Measurements from ENCODE around the gene HSPA9. TPM values are rescaled to one million over a fixed set of nuclear protein-coding genes. Genes with fewer than 3 reads are reported as not detected.

HSPA9 gene
- total RNA-seq, 1 experiment from 2014 or later, result 414 TPM

DNA sequence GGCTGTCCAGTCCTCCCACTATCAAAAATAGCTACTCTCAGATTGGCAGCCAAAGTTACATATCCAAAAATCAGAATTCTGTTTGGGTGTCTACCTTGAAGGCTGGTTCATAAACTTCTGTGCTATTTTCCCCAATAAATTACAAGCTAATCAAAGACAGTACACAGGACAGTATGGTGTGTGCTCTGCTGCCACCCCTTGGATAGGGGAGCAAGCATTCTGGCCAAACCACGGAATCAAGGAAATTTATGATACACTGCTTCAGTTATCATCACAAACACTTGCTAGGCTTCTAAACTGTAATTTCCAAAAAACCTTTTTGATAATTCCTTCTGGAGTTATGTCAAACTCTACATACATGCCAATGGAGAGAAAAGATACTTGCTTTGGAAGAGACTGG is 48.0 kb downstream of the HSPA9 start:
- no peak for ATAC-seq
- POLR2A ChIA-PET, result no interaction called here
- Mint-ChIP-seq H3K9me3 (no peaks in the 10 kb centered on the region), H3K4me3 (no peak overlapping the region), H3K36me3 (peaks cover 2% of the 10 kb centered on the region), H3K4me1 (peaks cover 29% of the 10 kb centered on the region), H3K27ac (peak overlapping the region; percentile 96), H3K27me3 (ENCODE audit: low read depth) (no peaks in the 10 kb centered on the region)
- CTCF ChIA-PET, result interaction anchor here (0.9 to 3.8 kb wide), 6 partner anchors 9 to 175 kb away, joined by 3 to 23 read pairs (median 6); partner anchors contain the start of genes EGR1, ETF1 and KDM3B
- no peak for DNase-seq (ENCODE audit: low spot score)
- TF ChIP-seq, protein P1, sequence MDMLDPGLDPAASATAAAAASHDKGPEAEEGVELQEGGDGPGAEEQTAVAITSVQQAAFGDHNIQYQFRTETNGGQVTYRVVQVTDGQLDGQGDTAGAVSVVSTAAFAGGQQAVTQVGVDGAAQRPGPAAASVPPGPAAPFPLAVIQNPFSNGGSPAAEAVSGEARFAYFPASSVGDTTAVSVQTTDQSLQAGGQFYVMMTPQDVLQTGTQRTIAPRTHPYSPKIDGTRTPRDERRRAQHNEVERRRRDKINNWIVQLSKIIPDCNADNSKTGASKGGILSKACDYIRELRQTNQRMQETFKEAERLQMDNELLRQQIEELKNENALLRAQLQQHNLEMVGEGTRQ (CRISPR knock-in tag; IDR thresholded peaks at IDR 0.05), result no peak
- TF ChIP-seq KAT7 (CRISPR knock-in tag; IDR thresholded peaks at IDR 0.05; ENCODE audit: borderline replicate concordance) (no peak), ZNF671 (CRISPR knock-in tag; IDR thresholded peaks at IDR 0.05) (no peak), NFYB (CRISPR knock-in tag; conservative IDR thresholded peaks at IDR 0.05; ENCODE audit: low read depth) (no peak), NR1H2 (CRISPR knock-in tag; IDR thresholded peaks at IDR 0.05) (no peak), SMAD3 (CRISPR knock-in tag; IDR thresholded peaks at IDR 0.05; ENCODE audit: borderline replicate concordance) (no peak)
- TF ChIP-seq, protein P2, sequence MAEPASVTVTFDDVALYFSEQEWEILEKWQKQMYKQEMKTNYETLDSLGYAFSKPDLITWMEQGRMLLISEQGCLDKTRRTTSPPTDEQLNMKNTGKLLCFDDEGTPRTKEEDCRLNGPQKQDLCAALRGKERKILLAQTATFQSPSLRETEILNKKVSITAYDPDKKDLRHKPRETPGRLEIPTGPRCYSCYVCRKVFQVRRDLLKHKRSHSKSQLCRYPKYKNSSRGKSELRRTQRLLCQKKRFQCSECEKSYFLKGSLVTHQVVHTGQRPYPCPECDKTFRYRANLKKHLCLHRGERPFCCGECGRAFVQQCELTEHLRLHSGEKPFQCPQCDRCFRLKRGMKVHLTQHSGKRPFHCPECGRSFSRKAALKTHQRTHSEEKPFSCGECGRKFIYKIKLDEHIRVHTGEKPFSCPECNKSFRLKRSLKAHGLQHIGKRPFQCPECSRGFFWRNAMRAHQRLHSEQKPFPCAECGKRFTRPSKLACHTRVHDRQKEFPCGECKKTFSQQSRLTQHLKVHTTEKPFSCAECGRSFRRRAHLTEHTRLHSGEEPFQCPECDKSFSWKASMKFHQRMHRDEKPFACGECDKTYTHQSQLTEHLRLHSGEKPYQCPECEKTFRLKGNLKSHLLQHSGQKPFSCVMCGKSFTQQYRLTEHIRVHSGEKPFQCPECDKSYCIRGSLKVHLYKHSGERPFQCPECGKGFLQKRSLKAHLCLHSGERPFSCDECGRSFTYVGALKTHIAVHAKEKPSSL (CRISPR knock-in tag; conservative IDR thresholded peaks at IDR 0.05), result no peak

DNA sequence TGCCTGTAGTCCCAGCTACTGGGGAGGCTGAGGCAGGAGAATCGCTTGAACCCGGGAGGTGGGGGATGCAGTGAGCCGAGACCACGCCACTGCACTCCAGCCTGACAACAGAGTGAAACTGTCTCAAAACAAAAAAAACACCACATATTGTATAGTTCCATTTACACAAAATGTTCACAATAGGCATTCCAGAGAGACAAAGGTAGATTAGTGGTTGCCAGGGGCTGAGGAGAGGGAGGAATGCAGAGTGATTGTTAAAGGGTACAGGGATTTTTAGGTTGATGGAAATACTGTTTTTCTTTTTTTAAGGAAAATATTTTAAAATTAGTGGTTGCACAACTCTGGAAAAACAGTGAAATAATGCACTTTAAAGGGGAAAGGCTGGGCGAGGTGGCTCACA is 51.8 kb downstream of the HSPA9 start:
- ATAC-seq, result no peak
- ChIA-PET CTCF (no interaction called here), POLR2A (interaction anchor here (0.6 to 0.7 kb wide), 2 partner anchors 25 to 152 kb away, joined by 3 read pairs; no protein-coding TSS in a partner anchor)
- Mint-ChIP-seq H3K4me1 (peaks cover 9% of the 10 kb centered on the region), H3K36me3 (peaks cover 7% of the 10 kb centered on the region), H3K27ac (peak overlapping the region; percentile 52), H3K4me3 (no peak overlapping the region), H3K27me3 (ENCODE audit: low read depth) (no peaks in the 10 kb centered on the region), H3K9me3 (no peaks in the 10 kb centered on the region)
- no peak for DNase-seq (ENCODE audit: low spot score)
- no peak for TF ChIP-seq CREM (CRISPR knock-in tag; IDR thresholded peaks at IDR 0.05)
- TF ChIP-seq, protein P3, sequence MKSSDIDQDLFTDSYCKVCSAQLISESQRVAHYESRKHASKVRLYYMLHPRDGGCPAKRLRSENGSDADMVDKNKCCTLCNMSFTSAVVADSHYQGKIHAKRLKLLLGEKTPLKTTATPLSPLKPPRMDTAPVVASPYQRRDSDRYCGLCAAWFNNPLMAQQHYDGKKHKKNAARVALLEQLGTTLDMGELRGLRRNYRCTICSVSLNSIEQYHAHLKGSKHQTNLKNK (CRISPR knock-in tag; IDR thresholded peaks at IDR 0.05), result no peak
- no peak for TF ChIP-seq FOXP1 (CRISPR knock-in tag; IDR thresholded peaks at IDR 0.05; ENCODE audit: borderline replicate concordance)
- TF ChIP-seq, protein P4, sequence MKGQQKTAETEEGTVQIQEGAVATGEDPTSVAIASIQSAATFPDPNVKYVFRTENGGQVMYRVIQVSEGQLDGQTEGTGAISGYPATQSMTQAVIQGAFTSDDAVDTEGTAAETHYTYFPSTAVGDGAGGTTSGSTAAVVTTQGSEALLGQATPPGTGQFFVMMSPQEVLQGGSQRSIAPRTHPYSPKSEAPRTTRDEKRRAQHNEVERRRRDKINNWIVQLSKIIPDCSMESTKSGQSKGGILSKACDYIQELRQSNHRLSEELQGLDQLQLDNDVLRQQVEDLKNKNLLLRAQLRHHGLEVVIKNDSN (CRISPR knock-in tag; IDR thresholded peaks at IDR 0.05), result no peak
- TF ChIP-seq, protein P5, sequence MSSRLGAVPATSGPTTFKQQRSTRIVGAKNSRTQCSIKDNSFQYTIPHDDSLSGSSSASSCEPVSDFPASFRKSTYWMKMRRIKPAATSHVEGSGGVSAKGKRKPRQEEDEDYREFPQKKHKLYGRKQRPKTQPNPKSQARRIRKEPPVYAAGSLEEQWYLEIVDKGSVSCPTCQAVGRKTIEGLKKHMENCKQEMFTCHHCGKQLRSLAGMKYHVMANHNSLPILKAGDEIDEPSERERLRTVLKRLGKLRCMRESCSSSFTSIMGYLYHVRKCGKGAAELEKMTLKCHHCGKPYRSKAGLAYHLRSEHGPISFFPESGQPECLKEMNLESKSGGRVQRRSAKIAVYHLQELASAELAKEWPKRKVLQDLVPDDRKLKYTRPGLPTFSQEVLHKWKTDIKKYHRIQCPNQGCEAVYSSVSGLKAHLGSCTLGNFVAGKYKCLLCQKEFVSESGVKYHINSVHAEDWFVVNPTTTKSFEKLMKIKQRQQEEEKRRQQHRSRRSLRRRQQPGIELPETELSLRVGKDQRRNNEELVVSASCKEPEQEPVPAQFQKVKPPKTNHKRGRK (CRISPR knock-in tag; IDR thresholded peaks at IDR 0.05; ENCODE audit: borderline replicate concordance), result no peak
- TF ChIP-seq, protein P6, sequence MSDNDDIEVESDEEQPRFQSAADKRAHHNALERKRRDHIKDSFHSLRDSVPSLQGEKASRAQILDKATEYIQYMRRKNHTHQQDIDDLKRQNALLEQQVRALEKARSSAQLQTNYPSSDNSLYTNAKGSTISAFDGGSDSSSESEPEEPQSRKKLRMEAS (CRISPR knock-in tag; IDR thresholded peaks at IDR 0.05), result no peak
- TF ChIP-seq MYBL2 (CRISPR knock-in tag; IDR thresholded peaks at IDR 0.05), result no peak
- TF ChIP-seq ZNF416 (CRISPR knock-in tag; IDR thresholded peaks at IDR 0.05), result no peak

DNA sequence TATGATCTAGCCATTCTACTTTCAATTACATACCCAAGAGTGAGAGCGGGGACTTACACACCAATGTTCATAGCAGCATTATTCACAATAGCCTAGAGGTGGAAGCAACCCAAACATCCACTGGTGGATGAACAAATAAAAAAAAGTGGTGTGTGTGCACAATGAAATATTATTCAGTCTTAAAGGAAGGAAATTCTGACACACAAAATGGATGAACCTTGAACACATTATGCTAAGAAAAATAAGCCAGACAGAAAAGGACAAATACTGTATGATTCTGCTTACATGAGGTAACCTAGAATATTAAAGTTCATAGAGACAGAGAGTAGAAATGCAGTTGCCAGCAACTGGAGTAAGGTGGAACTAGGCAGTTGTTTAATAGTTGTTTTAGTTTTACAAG is 54.2 kb downstream of the HSPA9 start:
- H3K36me3 Mint-ChIP-seq, result peaks cover 28% of the 10 kb centered on the region
- no peaks in the 10 kb centered on the region for H3K9me3 Mint-ChIP-seq
- no peaks in the 10 kb centered on the region for H3K27me3 Mint-ChIP-seq (ENCODE audit: low read depth)
- ChIA-PET CTCF (interaction anchor here (1.0 kb wide), 1 partner anchor 56 kb away, joined by 3 read pairs; the partner anchor contains the start of gene EGR1), POLR2A (interaction anchor here (0.6 kb wide), 1 partner anchor 217 kb away, joined by 4 read pairs; no protein-coding TSS in a partner anchor)
- DNase-seq (ENCODE audit: low spot score) (no peak), ATAC-seq (no peak)
- 0 out of 2 replicates have a peak, but pooled peaks cover 2% of the 10 kb centered on the region for H3K4me1 Mint-ChIP-seq
- no peak overlapping the region for H3K4me3 Mint-ChIP-seq
- peak overlapping the region; percentile 5; the same call in 1 of the 2 replicates for H3K27ac Mint-ChIP-seq
- TF ChIP-seq RORB (CRISPR knock-in tag; IDR thresholded peaks at IDR 0.05) (no peak), TEAD1 (CRISPR knock-in tag; IDR thresholded peaks at IDR 0.05) (no peak), HMGA2 (CRISPR knock-in tag; IDR thresholded peaks at IDR 0.05) (no peak), NFE2L1 (CRISPR knock-in tag; IDR thresholded peaks at IDR 0.05) (no peak), NR2C2 (CRISPR knock-in tag; IDR thresholded peaks at IDR 0.05) (no peak)
- TF ChIP-seq, protein P7, sequence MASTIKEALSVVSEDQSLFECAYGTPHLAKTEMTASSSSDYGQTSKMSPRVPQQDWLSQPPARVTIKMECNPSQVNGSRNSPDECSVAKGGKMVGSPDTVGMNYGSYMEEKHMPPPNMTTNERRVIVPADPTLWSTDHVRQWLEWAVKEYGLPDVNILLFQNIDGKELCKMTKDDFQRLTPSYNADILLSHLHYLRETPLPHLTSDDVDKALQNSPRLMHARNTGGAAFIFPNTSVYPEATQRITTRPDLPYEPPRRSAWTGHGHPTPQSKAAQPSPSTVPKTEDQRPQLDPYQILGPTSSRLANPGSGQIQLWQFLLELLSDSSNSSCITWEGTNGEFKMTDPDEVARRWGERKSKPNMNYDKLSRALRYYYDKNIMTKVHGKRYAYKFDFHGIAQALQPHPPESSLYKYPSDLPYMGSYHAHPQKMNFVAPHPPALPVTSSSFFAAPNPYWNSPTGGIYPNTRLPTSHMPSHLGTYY (CRISPR knock-in tag; IDR thresholded peaks at IDR 0.05), result no peak
- TF ChIP-seq, protein P8, sequence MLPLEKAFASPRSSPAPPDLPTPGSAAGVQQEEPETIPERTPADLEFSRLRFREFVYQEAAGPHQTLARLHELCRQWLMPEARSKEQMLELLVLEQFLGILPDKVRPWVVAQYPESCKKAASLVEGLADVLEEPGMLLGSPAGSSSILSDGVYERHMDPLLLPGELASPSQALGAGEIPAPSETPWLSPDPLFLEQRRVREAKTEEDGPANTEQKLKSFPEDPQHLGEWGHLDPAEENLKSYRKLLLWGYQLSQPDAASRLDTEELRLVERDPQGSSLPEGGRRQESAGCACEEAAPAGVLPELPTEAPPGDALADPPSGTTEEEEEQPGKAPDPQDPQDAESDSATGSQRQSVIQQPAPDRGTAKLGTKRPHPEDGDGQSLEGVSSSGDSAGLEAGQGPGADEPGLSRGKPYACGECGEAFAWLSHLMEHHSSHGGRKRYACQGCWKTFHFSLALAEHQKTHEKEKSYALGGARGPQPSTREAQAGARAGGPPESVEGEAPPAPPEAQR (CRISPR knock-in tag; IDR thresholded peaks at IDR 0.05), result no peak
- TF ChIP-seq, protein P1 (CRISPR knock-in tag; IDR thresholded peaks at IDR 0.05), result no peak

Measured in WTC11 (cell line).